B cell (primary cell): ENCODE measurements around the gene RNF167. TPM values are rescaled to one million over a fixed set of nuclear protein-coding genes. Genes with fewer than 3 reads are reported as not detected.

ENCODE experiments used
- ATAC-seq: fragments of 200-7000 bp; cut with Tn5 transposase; one replicate; pipeline ENCODE4 v1.10.0; 2021; ENCODE audit warnings: low read depth, mild to moderate bottlenecking, moderate number of reproducible peaks, moderate library complexity
- CTCF ChIA-PET: fragments of 350-600 bp; sonication (Branson Sonifier 250); formaldehyde crosslinking; loops from one replicate; lab custom pipeline; 2021; ENCODE audit warnings: antibody characterized with exemption, inconsistent platforms; lab: Charles Lee
- POLR2A ChIA-PET: fragments of 350-600 bp; sonication (Branson Sonifier 250); formaldehyde crosslinking; loops from one replicate; lab custom pipeline; 2021; ENCODE audit warnings: antibody characterized with exemption; lab: Charles Lee
- DNase-seq: peaks from one replicate; pipeline ENCODE4 v3.0.0; 2013
- H2AFZ ChIP-seq: 2 replicates; pipeline ENCODE4 v1.6.1; 2012; ENCODE audit warnings: mild to moderate bottlenecking, low read depth, low read length; ENCODE audit not compliant: insufficient read depth, poor library complexity, severe bottlenecking
- H3K27ac ChIP-seq, 2 donors: 1 replicate in 1 of 2; 2 replicates in 1 of 2; pipeline ENCODE4 v1.5.1; 2012 to 2013; ENCODE audit warnings: low read length in 2 of 2, mild to moderate bottlenecking in 2 of 2, moderate library complexity in 1 of 2
- H3K27me3 ChIP-seq, 4 experiments: fragments of 200-600 bp in 1 of 4; sonication (generic) in 1 of 4; replicated peaks in 1 of 4; 1 replicate in 2 of 4; 2 replicates in 2 of 4; pipeline versions ENCODE4 v1.6.1 to v1.7.0; 2013 to 2016; ENCODE audit warnings: low read length in 3 of 4, mild to moderate bottlenecking in 2 of 4, mixed read lengths in 1 of 4, moderate library complexity in 1 of 4; ENCODE audit not compliant: insufficient read depth in 4 of 4, control insufficient read depth in 3 of 4; ENCODE audit errors: control extremely low read depth in 1 of 4
- H3K36me3 ChIP-seq, 2 experiments: replicated peaks in 1 of 2; 1 replicate in 1 of 2; 2 replicates in 1 of 2; pipeline versions ENCODE4 v1.6.1 to v1.7.1; 2013; ENCODE audit warnings: low read length in 1 of 2; ENCODE audit not compliant: insufficient read depth in 2 of 2, control insufficient read depth in 1 of 2; ENCODE audit errors: control extremely low read depth in 1 of 2, extremely low read depth in 1 of 2
- H3K4me1 ChIP-seq, 2 donors: fragments of 200-600 bp in 1 of 2; sonication (generic) in 1 of 2; 1 replicate in 1 of 2; 2 replicates in 1 of 2; pipeline versions ENCODE4 v1.5.1 to v1.6.1; 2013 to 2017; ENCODE audit warnings: low read length in 2 of 2; ENCODE audit not compliant: control insufficient read depth in 2 of 2, insufficient read depth in 2 of 2
- H3K4me2 ChIP-seq: replicated peaks from 2 replicates; pipeline ENCODE3; 2012; ENCODE audit warnings: mild to moderate bottlenecking, low read depth, low read length; ENCODE audit not compliant: poor library complexity, severe bottlenecking
- H3K4me3 ChIP-seq, 5 experiments: fragments of 200-600 bp in 1 of 5; sonication (generic) in 1 of 5; 1 replicate in 3 of 5; 2 replicates in 2 of 5; pipeline versions ENCODE4 v1.5.1 to v1.7.0; 2011 to 2016; ENCODE audit warnings: low read length in 4 of 5, mild to moderate bottlenecking in 4 of 5, low read depth in 2 of 5, control low read depth in 1 of 5, moderate library complexity in 1 of 5; ENCODE audit not compliant: insufficient read depth in 1 of 5; ENCODE audit errors: control extremely low read depth in 1 of 5, extremely low read depth in 1 of 5
- H3K79me2 ChIP-seq: fragments of 200-600 bp; sonication (generic); one replicate; pipeline ENCODE4 v1.6.0; 2016; ENCODE audit warnings: low read length; ENCODE audit not compliant: control insufficient read depth, insufficient read depth
- H3K9ac ChIP-seq: fragments of 200-600 bp; sonication (generic); 2 replicates; pipeline ENCODE4 v1.6.1; 2017; ENCODE audit warnings: mild to moderate bottlenecking, low read length, moderate library complexity
- H3K9me3 ChIP-seq, 3 donors: one replicate each; pipeline versions ENCODE4 v1.6.1 to v1.7.1; 2013; ENCODE audit warnings: low read length in 2 of 3; ENCODE audit not compliant: control insufficient read depth in 2 of 3, insufficient read depth in 1 of 3; ENCODE audit errors: control extremely low read depth in 1 of 3
- H4K20me1 ChIP-seq: 2 replicates; pipeline ENCODE4 v1.6.0; 2012; ENCODE audit warnings: mild to moderate bottlenecking, low read length; ENCODE audit not compliant: insufficient read depth, control insufficient read depth, poor library complexity, severe bottlenecking
- H3K27ac Mint-ChIP-seq: one replicate; pipeline ENCODE4 v1.8.0; 2021; ENCODE audit warnings: mixed read lengths
- H3K27me3 Mint-ChIP-seq: one replicate; pipeline ENCODE4 v1.8.0; 2021; ENCODE audit warnings: mixed read lengths
- H3K4me1 Mint-ChIP-seq: one replicate; pipeline ENCODE4 v1.8.0; 2021; ENCODE audit warnings: mixed read lengths
- H3K4me3 Mint-ChIP-seq: one replicate; pipeline ENCODE4 v1.8.0; 2021; ENCODE audit warnings: mixed read lengths
- H3K9me3 Mint-ChIP-seq: one replicate; pipeline ENCODE4 v1.8.0; 2022; ENCODE audit warnings: mixed read lengths; ENCODE audit not compliant: insufficient read depth
- CTCF ChIP-seq: fragments of 200-600 bp; IDR thresholded peaks from one replicate; pipeline ENCODE4 v1.8.0; 2022; ENCODE audit warnings: antibody characterized with exemption, mild to moderate bottlenecking
- EZH2 ChIP-seq: IDR thresholded peaks from 2 replicates; pipeline ENCODE4 v1.6.1; 2012; ENCODE audit warnings: borderline replicate concordance, low read depth, mild to moderate bottlenecking, moderate library complexity, low read length; ENCODE audit not compliant: insufficient read depth, poor library complexity, severe bottlenecking
- WGBS: methylation state at CpG from one replicate; pipeline ENCODE4 v1.1.5; 2013; ENCODE audit warnings: missing lambda C conversion rate; ENCODE audit not compliant: insufficient coverage; 5-methylcytosine and 5-hydroxymethylcytosine counted together
- intact Hi-C: fragments of 100-400 bp; cut with micrococcal nuclease; formaldehyde crosslinking; loops from one replicate; pipeline ENCODE4 v1.10.0; 2022
- polyA plus RNA-seq: library from polyadenylated mRNA; depleted of rRNA; stranded (reverse); fragments of >200 nt; gene quantifications from 2 replicates; pipeline ENCODE4 v1.2.3, GENCODE V29; 2012
- total RNA-seq, 2 donors: library from RNA; stranded (reverse); fragments of 120-200 nt in 1 of 2; gene quantifications; 1 replicate in 1 of 2; 2 replicates in 1 of 2; pipeline versions ENCODE4 v1.2.3 to v1.2.4, GENCODE V29; 2013 to 2022

The RNF167 gene
- total and polyA plus RNA-seq, 2 donors (not counting 1 experiment from before 2014, with no cell fraction given): 143 to 186 TPM

GRCh38 chr17:4936436-4936835, 3.6 kb upstream of the RNF167 start:
- H3K27ac Mint-ChIP-seq: no peak overlapping the region
- Histone ChIP-seq H3K4me3 (no peak overlapping the region), H3K36me3 (peaks cover 0 to 19% of the 10 kb centered on the region in 2 experiments), H3K27me3 (peaks cover 0 to 16% (median 3%) of the 10 kb centered on the region in 4 experiments), H3K4me1 (peaks cover 26 to 38% of the 10 kb centered on the region in 2 donors), H3K27ac (no peak overlapping the region), H3K9me3 (no peaks in the 10 kb centered on the region), H4K20me1 (no peaks in the 10 kb centered on the region), H3K79me2 (peaks cover 19% of the 10 kb centered on the region), H2AFZ (no peak overlapping the region), H3K9ac (no peak overlapping the region), H3K4me2 (no peak overlapping the region)
- H3K4me1 Mint-ChIP-seq: peaks cover 45% of the 10 kb centered on the region
- H3K9me3 Mint-ChIP-seq: no peaks in the 10 kb centered on the region
- DNase-seq (no peak), ATAC-seq (no peak)
- WGBS: 100% methylated on average over 3 of the region's 3 CpGs
- peaks cover 15% of the 10 kb centered on the region for H3K27me3 Mint-ChIP-seq
- TF ChIP-seq CTCF: no peak
- TF ChIP-seq EZH2: no peak
- ChIA-PET CTCF (no interaction called here), POLR2A (interaction anchor here (0.5 kb wide), 1 partner anchor 81 kb away, joined by 3 read pairs; no protein-coding TSS in a partner anchor)
- intact Hi-C loops: no loop called here
- H3K4me3 Mint-ChIP-seq: no peak overlapping the region

- peaks cover 0 to 24% of the 10 kb centered on the region in 2 experiments for H3K36me3 ChIP-seq
- no peak overlapping the region for H3K4me3 ChIP-seq
- peaks cover 30% of the 10 kb centered on the region for H3K79me2 ChIP-seq
- Mint-ChIP-seq H3K4me3 (peak overlapping the region; percentile 89), H3K9me3 (no peaks in the 10 kb centered on the region), H3K4me1 (peaks cover 50% of the 10 kb centered on the region), H3K27ac (peak overlapping the region; percentile 37), H3K27me3 (peaks cover 11% of the 10 kb centered on the region)
- intact Hi-C loops: no loop called here
- POLR2A ChIA-PET: no interaction called here
- no peak overlapping the region for H3K4me2 ChIP-seq
- no peak overlapping the region for H3K9ac ChIP-seq
- CTCF ChIA-PET: no interaction called here
- H4K20me1 ChIP-seq: no peaks in the 10 kb centered on the region
- H2AFZ ChIP-seq: no peak overlapping the region
- H3K27me3 ChIP-seq: peaks cover 0 to 13% (median 2%) of the 10 kb centered on the region in 4 experiments
- ATAC-seq (no peak), DNase-seq (no peak)
- H3K9me3 ChIP-seq: no peaks in the 10 kb centered on the region
- H3K4me1 ChIP-seq: peaks cover 32 to 42% of the 10 kb centered on the region in 2 donors
- no peak overlapping the region for H3K27ac ChIP-seq
- TF ChIP-seq CTCF: no peak
- no peak for TF ChIP-seq EZH2
- WGBS: 97% methylated on average over 16 of the region's 16 CpGs
Observed at GRCh38 chr17:4937553-4937952, 2.5 kb upstream of the RNF167 start.
